Measurements from ENCODE around the gene TMEM212.
"Not testable (repeated sequence)": the region's sequence is repeated elsewhere in the genome, so short reads cannot be mapped to it uniquely, and the experiment has no call there.

TMEM212 gene

DNA sequence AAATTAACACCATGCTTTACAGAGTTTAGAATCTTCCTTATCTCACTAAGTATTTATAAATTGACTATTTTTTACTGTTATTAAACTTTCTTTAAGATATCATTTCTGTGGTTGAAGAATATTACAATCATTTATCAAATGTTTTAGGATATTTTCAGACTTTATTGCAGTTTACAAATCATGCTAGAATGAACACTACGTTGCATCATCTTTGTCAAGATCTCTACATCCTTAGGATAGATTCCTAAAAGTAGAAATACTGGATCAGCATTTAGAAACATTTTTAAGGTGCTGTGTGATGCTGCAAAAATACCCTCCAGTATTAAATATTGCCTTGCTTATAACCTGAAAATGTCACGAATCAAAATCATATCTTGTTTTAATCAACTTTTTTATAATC, 30.3 kb upstream of the TMEM212 start:
- H3K4me3 ChIP-seq (ENCODE audit: low read length) = no peak overlapping the region
- no peak for TF ChIP-seq CTCF (conservative IDR thresholded peaks at IDR 0.05; ENCODE audit: low read depth, low read length)
- DNase-seq (ENCODE audit: low read depth) = no peak

- TF ChIP-seq CTCF (conservative IDR thresholded peaks at IDR 0.05; ENCODE audit: low read depth, low read length) = no peak
- no peak for DNase-seq (ENCODE audit: low read depth)
- no peak overlapping the region for H3K4me3 ChIP-seq (ENCODE audit: low read length)
Measured at GRCh38 chr3:171813278-171813896, 29.8 kb upstream of the TMEM212 start.

DNA sequence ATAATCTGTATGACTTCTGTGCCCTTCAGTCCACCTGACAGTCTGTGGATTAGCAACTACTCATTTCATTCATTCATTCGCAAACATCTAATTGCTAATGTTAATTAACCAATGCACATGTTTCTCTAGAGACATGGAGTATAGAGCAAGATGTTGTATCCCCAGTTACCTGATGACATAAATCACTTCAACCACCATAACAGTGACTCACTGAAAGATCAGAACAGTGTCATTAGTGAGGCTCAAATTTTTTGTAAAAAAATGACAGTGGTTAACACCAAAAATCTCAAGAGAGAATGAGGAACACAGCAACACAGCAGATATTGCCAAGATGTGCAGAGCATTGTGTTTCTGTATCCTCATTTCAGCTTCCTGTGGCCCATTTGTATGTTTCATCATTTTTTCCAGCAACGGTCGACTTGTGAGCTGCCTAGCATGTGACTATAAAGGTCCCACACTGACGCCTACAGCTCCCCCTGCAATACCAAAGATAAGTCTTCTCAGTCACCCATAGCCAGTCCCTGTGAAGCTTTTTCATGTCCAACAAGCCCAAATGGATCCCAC, 29.2 kb upstream of the TMEM212 start:
- DNase-seq (ENCODE audit: low read depth) = no peak
- no peak for TF ChIP-seq CTCF (conservative IDR thresholded peaks at IDR 0.05; ENCODE audit: low read depth, low read length)
- no peak overlapping the region for H3K4me3 ChIP-seq (ENCODE audit: low read length)

DNA sequence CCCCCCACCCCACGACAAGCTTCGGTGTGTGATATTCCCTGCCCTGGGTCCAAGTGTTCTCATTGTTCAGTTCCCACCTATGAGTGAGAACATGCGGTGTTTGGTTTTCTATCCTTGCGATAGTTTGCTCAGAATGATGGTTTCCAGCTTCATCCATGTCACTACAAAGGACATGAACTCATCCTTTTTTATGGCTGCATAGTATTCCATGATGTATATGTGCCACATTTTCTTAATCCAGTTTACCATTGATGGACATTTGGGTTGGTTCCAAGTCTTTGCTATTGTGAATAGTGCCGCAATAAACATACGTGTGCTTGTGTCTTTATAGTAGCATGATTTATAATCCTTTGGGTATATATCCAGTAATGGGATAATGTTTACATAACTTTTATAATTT, 28.5 kb upstream of the TMEM212 start:
- not testable (repeated sequence) for DNase-seq (ENCODE audit: low read depth); H3K4me3 ChIP-seq (ENCODE audit: low read length)

DNA sequence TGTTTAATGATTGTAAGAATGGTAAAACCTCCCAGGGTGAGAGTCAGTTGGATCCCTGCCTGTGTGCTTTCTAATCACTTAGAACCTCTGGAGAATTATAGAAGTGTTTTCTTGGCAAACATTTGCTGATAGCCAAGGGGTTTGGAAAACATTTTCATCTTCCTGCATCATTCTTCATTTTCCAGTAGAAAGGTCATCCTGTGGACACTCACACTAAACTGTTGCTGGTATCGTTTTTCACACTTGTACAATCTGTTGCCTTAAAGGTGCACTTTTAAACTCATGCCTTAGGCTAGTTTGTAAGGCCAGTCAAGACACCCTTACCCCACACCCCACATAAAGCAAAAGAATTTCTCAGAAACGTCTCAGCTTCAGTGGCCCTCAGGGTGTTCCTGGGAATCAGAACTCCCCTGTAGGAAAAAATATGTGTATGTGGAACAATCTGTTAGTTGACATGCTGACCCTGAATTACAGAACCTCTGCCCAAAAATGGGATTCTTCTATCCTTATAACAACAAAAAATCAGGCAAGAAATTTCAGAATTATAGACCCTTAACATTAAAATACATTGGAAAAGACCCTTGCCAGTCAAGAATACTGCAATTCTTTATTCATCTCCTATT, 27.1 kb upstream of the TMEM212 start:
- TF ChIP-seq CTCF (conservative IDR thresholded peaks at IDR 0.05; ENCODE audit: low read depth, low read length) = no peak
- no peak overlapping the region for H3K4me3 ChIP-seq (ENCODE audit: low read length)
- DNase-seq (ENCODE audit: low read depth) = no peak

DNA sequence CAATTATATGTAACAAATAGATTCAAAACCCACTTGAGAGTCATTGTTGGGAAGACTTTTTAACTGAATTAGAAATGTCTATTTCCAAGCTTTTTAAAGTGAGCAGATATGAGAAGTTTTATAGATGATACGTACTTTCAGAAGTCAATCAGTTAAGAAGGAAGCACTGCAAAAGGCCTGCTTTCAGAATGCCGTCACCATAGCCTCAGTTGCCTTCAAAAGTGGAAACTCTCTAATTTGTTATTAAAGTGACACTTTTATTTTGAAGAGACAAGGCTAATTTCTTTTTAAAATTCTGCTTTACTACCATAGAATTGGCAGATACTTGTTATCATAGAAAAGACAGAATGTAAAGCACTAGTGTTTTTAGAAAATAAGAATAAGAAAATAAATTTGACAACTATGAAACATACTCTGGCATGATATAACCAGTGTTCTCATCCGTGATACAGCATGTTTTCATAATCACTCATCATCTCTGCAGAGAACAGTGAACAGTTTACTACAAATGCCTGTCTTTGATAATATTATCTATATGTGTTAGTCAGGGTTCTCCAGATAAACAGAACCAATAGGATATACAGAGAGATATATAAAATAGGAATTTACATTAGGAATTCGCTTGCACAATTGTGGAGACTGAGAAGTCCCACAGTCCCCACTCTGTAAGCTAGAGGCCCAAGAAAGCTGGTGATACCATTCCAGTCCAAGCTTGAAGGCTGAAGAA, 25.9 kb upstream of the TMEM212 start:
- DNase-seq (ENCODE audit: low read depth) = no peak
- TF ChIP-seq CTCF (conservative IDR thresholded peaks at IDR 0.05; ENCODE audit: low read depth, low read length) = no peak
- no peak overlapping the region for H3K4me3 ChIP-seq (ENCODE audit: low read length)

- no peak for DNase-seq (ENCODE audit: low read depth)
- no peak overlapping the region for H3K4me3 ChIP-seq (ENCODE audit: low read length)
- no peak for TF ChIP-seq CTCF (conservative IDR thresholded peaks at IDR 0.05; ENCODE audit: low read depth, low read length)
Measured at GRCh38 chr3:171821044-171821443, 22.1 kb upstream of the TMEM212 start.

Data from retinal pigment epithelial cell (primary cell).